ENCODE results near the gene SLC35F6.
A peak's percentile ranks its signal among the peaks of the same experiment; 100 is the strongest.

SLC35F6 gene

GRCh38 chr2:26801328-26801727, 37.2 kb downstream of the SLC35F6 start:
- TF ChIP-seq CTCF (conservative IDR thresholded peaks at IDR 0.05), result no peak
- no peak overlapping the region for H3K27ac ChIP-seq

- no peak overlapping the region for H3K27ac ChIP-seq
- no peak for TF ChIP-seq CTCF (conservative IDR thresholded peaks at IDR 0.05)
Measured at GRCh38 chr2:26801796-26802195, 37.7 kb downstream of the SLC35F6 start.

GRCh38 chr2:26805241-26805676, 41.2 kb downstream of the SLC35F6 start:
- no peak for TF ChIP-seq CTCF (conservative IDR thresholded peaks at IDR 0.05)
- no peak overlapping the region for H3K27ac ChIP-seq

- peak overlapping the region; percentile 40 for H3K27ac ChIP-seq
- TF ChIP-seq CTCF (conservative IDR thresholded peaks at IDR 0.05), result no peak
Measured at GRCh38 chr2:26807788-26808460, 43.8 kb downstream of the SLC35F6 start.

- H3K27ac ChIP-seq, result peak overlapping the region; percentile 57; the same call in 1 of the 2 replicates
- TF ChIP-seq CTCF (conservative IDR thresholded peaks at IDR 0.05), result no peak
Measured at GRCh38 chr2:26809211-26809610, 45.1 kb downstream of the SLC35F6 start.

GRCh38 chr2:26809876-26810577, 45.9 kb downstream of the SLC35F6 start:
- TF ChIP-seq CTCF (conservative IDR thresholded peaks at IDR 0.05), result no peak
- H3K27ac ChIP-seq, result peak overlapping the region; percentile 57

- H3K27ac ChIP-seq, result no peak overlapping the region
- no peak for TF ChIP-seq CTCF (conservative IDR thresholded peaks at IDR 0.05)
Measured at GRCh38 chr2:26811261-26811660, 47.2 kb downstream of the SLC35F6 start.
